H9 (cell line): ENCODE results near the gene BORCS8. TPM values are rescaled to one million over a fixed set of nuclear protein-coding genes. Genes with fewer than 3 reads are reported as not detected.
A peak's percentile ranks its signal among the peaks of the same experiment; 100 is the strongest.

ENCODE experiments used
- DNase-seq: peaks from one replicate; pipeline ENCODE4 v3.0.0-alpha.2; 2017
- H2AFZ ChIP-seq: one replicate; pipeline ENCODE4 v1.6.1; 2013; ENCODE audit warnings: mild to moderate bottlenecking, low read length, control low read depth, moderate library complexity
- H2AK5ac ChIP-seq: 2 replicates; pipeline ENCODE4 v1.6.1; 2013; ENCODE audit warnings: low read length, control low read depth, mixed read lengths; ENCODE audit not compliant: insufficient read length
- H2BK120ac ChIP-seq: one replicate; pipeline ENCODE4 v1.6.1; 2013; ENCODE audit warnings: low read depth, mild to moderate bottlenecking, low read length, control low read depth, inconsistent platforms; ENCODE audit not compliant: poor library complexity, severe bottlenecking
- H2BK12ac ChIP-seq: 2 replicates; pipeline ENCODE4 v1.6.1; 2013; ENCODE audit warnings: low read length, control low read depth, mixed read lengths, low read depth; ENCODE audit not compliant: insufficient read length
- H2BK15ac ChIP-seq: 2 replicates; pipeline ENCODE4 v1.6.1; 2013; ENCODE audit warnings: low read depth, low read length, control low read depth
- H2BK20ac ChIP-seq: one replicate; pipeline ENCODE4 v1.6.1; 2013; ENCODE audit warnings: low read depth, mild to moderate bottlenecking, low read length, control low read depth, inconsistent platforms; ENCODE audit not compliant: poor library complexity, severe bottlenecking
- H2BK5ac ChIP-seq: 2 replicates; pipeline ENCODE4 v1.6.1; 2013; ENCODE audit warnings: low read length, control low read depth, mixed read lengths; ENCODE audit not compliant: insufficient read length
- H3K14ac ChIP-seq: 2 replicates; pipeline ENCODE4 v1.6.1; 2013; ENCODE audit warnings: low read length, control low read depth; ENCODE audit not compliant: insufficient read depth
- H3K18ac ChIP-seq: 2 replicates; pipeline ENCODE4 v1.6.1; 2013; ENCODE audit warnings: low read depth, mild to moderate bottlenecking, mixed read lengths, low read length, control low read depth; ENCODE audit not compliant: insufficient read length
- H3K23ac ChIP-seq: 2 replicates; pipeline ENCODE4 v1.6.1; 2013; ENCODE audit warnings: low read length, control low read depth, mixed read lengths, low read depth; ENCODE audit not compliant: insufficient read length
- H3K23me2 ChIP-seq: 2 replicates; pipeline ENCODE4 v1.6.1; 2013; ENCODE audit warnings: low read depth, mild to moderate bottlenecking, mixed read lengths, low read length, control low read depth; ENCODE audit not compliant: insufficient read length, poor library complexity, severe bottlenecking
- H3K27ac ChIP-seq: 2 replicates; pipeline ENCODE4 v1.5.1; 2013; ENCODE audit warnings: low read length, control low read depth, mixed read lengths, low read depth; ENCODE audit not compliant: insufficient read length
- H3K27me3 ChIP-seq: 2 replicates; pipeline ENCODE4 v1.6.1; 2013; ENCODE audit warnings: low read length, control low read depth, inconsistent platforms; ENCODE audit not compliant: insufficient read depth
- H3K4ac ChIP-seq: 2 replicates; pipeline ENCODE4 v1.6.1; 2013; ENCODE audit warnings: low read depth, mild to moderate bottlenecking, control low read depth, inconsistent platforms, low read length, moderate library complexity
- H3K4me1 ChIP-seq: 2 replicates; pipeline ENCODE4 v1.6.1; 2013; ENCODE audit warnings: low read length, control low read depth, inconsistent platforms; ENCODE audit not compliant: insufficient read depth
- H3K4me2 ChIP-seq: 2 replicates; pipeline ENCODE4 v1.6.1; 2013; ENCODE audit warnings: low read length, control low read depth, mixed read lengths; ENCODE audit not compliant: insufficient read length, insufficient read depth
- H3K56ac ChIP-seq: 2 replicates; pipeline ENCODE4 v1.6.1; 2013; ENCODE audit warnings: low read depth, mild to moderate bottlenecking, mixed read lengths, low read length, control low read depth; ENCODE audit not compliant: insufficient read length
- H3K79me1 ChIP-seq: 2 replicates; pipeline ENCODE4 v1.6.1; 2013; ENCODE audit warnings: low read depth, mild to moderate bottlenecking, moderate library complexity, low read length, control low read depth, inconsistent platforms; ENCODE audit not compliant: insufficient read depth, poor library complexity, severe bottlenecking
- H3K79me2 ChIP-seq: 2 replicates; pipeline ENCODE4 v1.6.1; 2013; ENCODE audit warnings: low read length, control low read depth, inconsistent platforms; ENCODE audit not compliant: insufficient read depth
- H3K9ac ChIP-seq: 2 replicates; pipeline ENCODE4 v1.6.1; 2013; ENCODE audit warnings: low read length, control low read depth, mixed read lengths; ENCODE audit not compliant: insufficient read length; ENCODE audit errors: extremely low read depth
- H3K9me3 ChIP-seq: one replicate; pipeline ENCODE4 v1.6.1; 2013; ENCODE audit warnings: low read depth, low read length, inconsistent platforms; ENCODE audit not compliant: control insufficient read depth
- H3T11ph ChIP-seq: one replicate; pipeline ENCODE4 v1.6.1; 2013; ENCODE audit warnings: mild to moderate bottlenecking, low read length, control low read depth, inconsistent platforms
- H4K20me1 ChIP-seq: one replicate; pipeline ENCODE4 v1.6.1; 2013; ENCODE audit not compliant: control insufficient read depth, insufficient read length, insufficient read depth
- H4K5ac ChIP-seq: 2 replicates; pipeline ENCODE4 v1.6.1; 2013; ENCODE audit warnings: low read depth, mild to moderate bottlenecking, mixed read lengths, low read length, control low read depth; ENCODE audit not compliant: insufficient read length
- H4K8ac ChIP-seq: replicated peaks from 2 replicates; pipeline ENCODE4 v1.6.1; 2013; ENCODE audit warnings: low read length, control low read depth, mixed read lengths, low read depth; ENCODE audit not compliant: insufficient read length
- H4K91ac ChIP-seq: 2 replicates; pipeline ENCODE4 v1.6.1; 2013; ENCODE audit warnings: low read depth, mild to moderate bottlenecking, moderate library complexity, mixed read lengths, low read length, control low read depth; ENCODE audit not compliant: insufficient read length
- H3K27ac Mint-ChIP-seq, 3 experiments: 2 replicates in 2 of 3; 3 replicates in 1 of 3; pipeline ENCODE4 v1.8.0; 2020 to 2021; ENCODE audit warnings: mixed read lengths in 3 of 3, mild to moderate bottlenecking in 1 of 3, moderate library complexity in 1 of 3
- H3K27me3 Mint-ChIP-seq: 2 replicates; pipeline ENCODE4 v1.8.0; 2021; ENCODE audit warnings: low read depth, mild to moderate bottlenecking, moderate library complexity, mixed read lengths
- H3K36me3 Mint-ChIP-seq, 3 experiments: 2 replicates in 2 of 3; 3 replicates in 1 of 3; pipeline ENCODE4 v1.8.0; 2020 to 2021; ENCODE audit warnings: low read depth in 3 of 3, mixed read lengths in 3 of 3; ENCODE audit not compliant: insufficient read depth in 1 of 3
- H3K4me1 Mint-ChIP-seq, 2 experiments: 2 replicates each; pipeline ENCODE4 v1.8.0; 2020; ENCODE audit warnings: mixed read lengths in 2 of 2
- H3K4me3 Mint-ChIP-seq, 2 experiments: 2 replicates in 1 of 2; 3 replicates in 1 of 2; pipeline ENCODE4 v1.8.0; 2020 to 2021; ENCODE audit warnings: mild to moderate bottlenecking in 2 of 2, mixed read lengths in 2 of 2, moderate library complexity in 1 of 2
- H3K9me3 Mint-ChIP-seq, 2 experiments: 2 replicates in 1 of 2; 3 replicates in 1 of 2; pipeline ENCODE4 v1.8.0; 2020; ENCODE audit warnings: mild to moderate bottlenecking in 2 of 2, mixed read lengths in 2 of 2, moderate library complexity in 1 of 2
- WGBS: extraction: QIAGEN DNeasy Blood & Tissue Kit; methylation state at CpG from one replicate; pipeline ENCODE4 v1.1.7; 2013; ENCODE audit warnings: missing lambda C conversion rate, low lambda C conversion rate, mixed read lengths; ENCODE audit not compliant: insufficient read length; ENCODE audit errors: extremely low coverage; 5-methylcytosine and 5-hydroxymethylcytosine counted together
- total RNA-seq: library from RNA; stranded (reverse); gene quantifications from 2 replicates; pipeline ENCODE4 v1.2.1, GENCODE V29; 2021
- TF ChIP-seq, protein P1 (sequence below): fragments of 200-600 bp; sonication (generic); conservative IDR thresholded peaks from 3 replicates; pipeline ENCODE4 v1.8.0; 2021; ENCODE audit warnings: antibody characterized with exemption, mild to moderate bottlenecking

BORCS8 gene
- total RNA-seq, 1 experiment from 2014 or later = 20.4 TPM

DNA sequence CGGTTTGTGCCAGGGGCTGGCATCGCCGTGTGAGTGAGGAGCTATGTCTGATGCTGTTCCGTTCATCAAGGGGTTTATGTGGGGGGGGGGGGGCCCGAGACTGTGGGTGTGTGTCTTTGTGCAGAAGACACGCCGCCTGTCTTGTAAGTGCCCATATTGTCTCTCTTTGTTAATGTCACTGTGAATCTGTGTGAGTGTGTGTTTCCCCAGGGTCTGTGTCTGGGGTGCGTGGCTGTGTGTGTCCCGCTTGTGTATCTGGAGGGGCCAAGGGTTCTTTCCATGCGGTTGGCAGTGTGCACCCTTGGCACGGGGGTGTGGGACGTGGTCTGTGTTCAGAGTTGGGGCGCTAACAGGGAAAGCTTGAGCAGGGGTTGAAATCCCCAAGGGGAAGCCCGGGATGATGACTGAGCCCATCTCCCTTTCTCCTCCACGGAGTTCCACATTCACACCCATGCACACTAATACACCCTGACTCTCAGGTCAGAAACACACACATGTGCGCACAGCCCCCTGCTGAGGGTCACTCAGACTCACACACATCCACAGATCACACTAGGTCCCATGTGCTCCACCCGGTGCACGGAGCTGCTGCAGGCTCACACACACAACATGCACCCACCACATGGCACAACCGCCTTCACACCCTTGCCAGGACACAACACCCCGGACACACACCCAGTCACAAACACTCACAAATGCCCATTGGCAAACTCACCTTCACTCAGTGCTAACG lies 21.6 kb upstream of the BORCS8 start:
- no peak overlapping the region for H2AFZ ChIP-seq
- H3K4me1 Mint-ChIP-seq = peaks cover 6 to 27% of the 10 kb centered on the region in 2 experiments
- WGBS = no CpG with 5 or more reads among the region's 21 CpGs
- no peaks in the 10 kb centered on the region for H3K9me3 ChIP-seq
- no peak overlapping the region for H3K9ac ChIP-seq
- no peak overlapping the region for H2AK5ac ChIP-seq
- H3K18ac ChIP-seq = no peak overlapping the region
- no peak for DNase-seq
- no peaks in the 10 kb centered on the region for H3K79me2 ChIP-seq
- H3K4me1 ChIP-seq = peaks cover 3% of the 10 kb centered on the region; the same call in 1 of the 2 replicates
- TF ChIP-seq, protein P1, sequence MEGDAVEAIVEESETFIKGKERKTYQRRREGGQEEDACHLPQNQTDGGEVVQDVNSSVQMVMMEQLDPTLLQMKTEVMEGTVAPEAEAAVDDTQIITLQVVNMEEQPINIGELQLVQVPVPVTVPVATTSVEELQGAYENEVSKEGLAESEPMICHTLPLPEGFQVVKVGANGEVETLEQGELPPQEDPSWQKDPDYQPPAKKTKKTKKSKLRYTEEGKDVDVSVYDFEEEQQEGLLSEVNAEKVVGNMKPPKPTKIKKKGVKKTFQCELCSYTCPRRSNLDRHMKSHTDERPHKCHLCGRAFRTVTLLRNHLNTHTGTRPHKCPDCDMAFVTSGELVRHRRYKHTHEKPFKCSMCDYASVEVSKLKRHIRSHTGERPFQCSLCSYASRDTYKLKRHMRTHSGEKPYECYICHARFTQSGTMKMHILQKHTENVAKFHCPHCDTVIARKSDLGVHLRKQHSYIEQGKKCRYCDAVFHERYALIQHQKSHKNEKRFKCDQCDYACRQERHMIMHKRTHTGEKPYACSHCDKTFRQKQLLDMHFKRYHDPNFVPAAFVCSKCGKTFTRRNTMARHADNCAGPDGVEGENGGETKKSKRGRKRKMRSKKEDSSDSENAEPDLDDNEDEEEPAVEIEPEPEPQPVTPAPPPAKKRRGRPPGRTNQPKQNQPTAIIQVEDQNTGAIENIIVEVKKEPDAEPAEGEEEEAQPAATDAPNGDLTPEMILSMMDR = no peak
- no peak overlapping the region for H4K91ac ChIP-seq
- H3T11ph ChIP-seq = no peak overlapping the region
- H2BK20ac ChIP-seq = no peak overlapping the region
- H3K27ac ChIP-seq = no peak overlapping the region
- H4K5ac ChIP-seq = no peak overlapping the region
- no peaks in the 10 kb centered on the region for H4K20me1 ChIP-seq
- H3K23me2 ChIP-seq = peaks cover 11% of the 10 kb centered on the region
- H3K27me3 ChIP-seq = peaks cover 35% of the 10 kb centered on the region
- H3K4ac ChIP-seq = no peak overlapping the region
- H3K36me3 Mint-ChIP-seq = no peaks in the 10 kb centered on the region
- H3K9me3 Mint-ChIP-seq = peaks cover 0 to 4% of the 10 kb centered on the region in 2 experiments; a peak in 2 of 5 replicates
- H3K23ac ChIP-seq = no peak overlapping the region
- H2BK120ac ChIP-seq = no peak overlapping the region
- H2BK15ac ChIP-seq = no peak overlapping the region
- no peak overlapping the region for H3K56ac ChIP-seq
- H3K4me3 Mint-ChIP-seq = peak overlapping the region in 1 of 2 experiments; percentile 57; a peak in 3 of 5 replicates
- no peak overlapping the region for H3K27ac Mint-ChIP-seq
- H3K14ac ChIP-seq = no peak overlapping the region
- peaks cover 92% of the 10 kb centered on the region for H3K27me3 Mint-ChIP-seq
- no peak overlapping the region for H3K4me2 ChIP-seq
- no peak overlapping the region for H2BK5ac ChIP-seq
- H2BK12ac ChIP-seq = no peak overlapping the region
- no peaks in the 10 kb centered on the region for H3K79me1 ChIP-seq
- no peak overlapping the region for H4K8ac ChIP-seq
